H9 (cell line): Measurements from ENCODE around the gene SH2D6. TPM values are rescaled to one million over a fixed set of nuclear protein-coding genes. Genes with fewer than 3 reads are reported as not detected.

Experiments
- DNase-seq: peaks from one replicate; pipeline ENCODE4 v3.0.0-alpha.2; 2017
- H2AFZ ChIP-seq: one replicate; pipeline ENCODE4 v1.6.1; 2013; ENCODE audit warnings: mild to moderate bottlenecking, low read length, control low read depth, moderate library complexity
- H2AK5ac ChIP-seq: 2 replicates; pipeline ENCODE4 v1.6.1; 2013; ENCODE audit warnings: low read length, control low read depth, mixed read lengths; ENCODE audit not compliant: insufficient read length
- H2BK120ac ChIP-seq: one replicate; pipeline ENCODE4 v1.6.1; 2013; ENCODE audit warnings: low read depth, mild to moderate bottlenecking, low read length, control low read depth, inconsistent platforms; ENCODE audit not compliant: poor library complexity, severe bottlenecking
- H2BK12ac ChIP-seq: 2 replicates; pipeline ENCODE4 v1.6.1; 2013; ENCODE audit warnings: low read length, control low read depth, mixed read lengths, low read depth; ENCODE audit not compliant: insufficient read length
- H2BK15ac ChIP-seq: 2 replicates; pipeline ENCODE4 v1.6.1; 2013; ENCODE audit warnings: low read depth, low read length, control low read depth
- H2BK20ac ChIP-seq: one replicate; pipeline ENCODE4 v1.6.1; 2013; ENCODE audit warnings: low read depth, mild to moderate bottlenecking, low read length, control low read depth, inconsistent platforms; ENCODE audit not compliant: poor library complexity, severe bottlenecking
- H2BK5ac ChIP-seq: 2 replicates; pipeline ENCODE4 v1.6.1; 2013; ENCODE audit warnings: low read length, control low read depth, mixed read lengths; ENCODE audit not compliant: insufficient read length
- H3K14ac ChIP-seq: 2 replicates; pipeline ENCODE4 v1.6.1; 2013; ENCODE audit warnings: low read length, control low read depth; ENCODE audit not compliant: insufficient read depth
- H3K18ac ChIP-seq: 2 replicates; pipeline ENCODE4 v1.6.1; 2013; ENCODE audit warnings: low read depth, mild to moderate bottlenecking, mixed read lengths, low read length, control low read depth; ENCODE audit not compliant: insufficient read length
- H3K23ac ChIP-seq: 2 replicates; pipeline ENCODE4 v1.6.1; 2013; ENCODE audit warnings: low read length, control low read depth, mixed read lengths, low read depth; ENCODE audit not compliant: insufficient read length
- H3K23me2 ChIP-seq: 2 replicates; pipeline ENCODE4 v1.6.1; 2013; ENCODE audit warnings: low read depth, mild to moderate bottlenecking, mixed read lengths, low read length, control low read depth; ENCODE audit not compliant: insufficient read length, poor library complexity, severe bottlenecking
- H3K27ac ChIP-seq: 2 replicates; pipeline ENCODE4 v1.5.1; 2013; ENCODE audit warnings: low read length, control low read depth, mixed read lengths, low read depth; ENCODE audit not compliant: insufficient read length
- H3K27me3 ChIP-seq: 2 replicates; pipeline ENCODE4 v1.6.1; 2013; ENCODE audit warnings: low read length, control low read depth, inconsistent platforms; ENCODE audit not compliant: insufficient read depth
- H3K4ac ChIP-seq: 2 replicates; pipeline ENCODE4 v1.6.1; 2013; ENCODE audit warnings: low read depth, mild to moderate bottlenecking, control low read depth, inconsistent platforms, low read length, moderate library complexity
- H3K4me1 ChIP-seq: 2 replicates; pipeline ENCODE4 v1.6.1; 2013; ENCODE audit warnings: low read length, control low read depth, inconsistent platforms; ENCODE audit not compliant: insufficient read depth
- H3K4me2 ChIP-seq: 2 replicates; pipeline ENCODE4 v1.6.1; 2013; ENCODE audit warnings: low read length, control low read depth, mixed read lengths; ENCODE audit not compliant: insufficient read length, insufficient read depth
- H3K56ac ChIP-seq: 2 replicates; pipeline ENCODE4 v1.6.1; 2013; ENCODE audit warnings: low read depth, mild to moderate bottlenecking, mixed read lengths, low read length, control low read depth; ENCODE audit not compliant: insufficient read length
- H3K79me1 ChIP-seq: 2 replicates; pipeline ENCODE4 v1.6.1; 2013; ENCODE audit warnings: low read depth, mild to moderate bottlenecking, moderate library complexity, low read length, control low read depth, inconsistent platforms; ENCODE audit not compliant: insufficient read depth, poor library complexity, severe bottlenecking
- H3K79me2 ChIP-seq: 2 replicates; pipeline ENCODE4 v1.6.1; 2013; ENCODE audit warnings: low read length, control low read depth, inconsistent platforms; ENCODE audit not compliant: insufficient read depth
- H3K9ac ChIP-seq: 2 replicates; pipeline ENCODE4 v1.6.1; 2013; ENCODE audit warnings: low read length, control low read depth, mixed read lengths; ENCODE audit not compliant: insufficient read length; ENCODE audit errors: extremely low read depth
- H3K9me3 ChIP-seq: one replicate; pipeline ENCODE4 v1.6.1; 2013; ENCODE audit warnings: low read depth, low read length, inconsistent platforms; ENCODE audit not compliant: control insufficient read depth
- H3T11ph ChIP-seq: one replicate; pipeline ENCODE4 v1.6.1; 2013; ENCODE audit warnings: mild to moderate bottlenecking, low read length, control low read depth, inconsistent platforms
- H4K20me1 ChIP-seq: one replicate; pipeline ENCODE4 v1.6.1; 2013; ENCODE audit not compliant: control insufficient read depth, insufficient read length, insufficient read depth
- H4K5ac ChIP-seq: 2 replicates; pipeline ENCODE4 v1.6.1; 2013; ENCODE audit warnings: low read depth, mild to moderate bottlenecking, mixed read lengths, low read length, control low read depth; ENCODE audit not compliant: insufficient read length
- H4K8ac ChIP-seq: replicated peaks from 2 replicates; pipeline ENCODE4 v1.6.1; 2013; ENCODE audit warnings: low read length, control low read depth, mixed read lengths, low read depth; ENCODE audit not compliant: insufficient read length
- H4K91ac ChIP-seq: 2 replicates; pipeline ENCODE4 v1.6.1; 2013; ENCODE audit warnings: low read depth, mild to moderate bottlenecking, moderate library complexity, mixed read lengths, low read length, control low read depth; ENCODE audit not compliant: insufficient read length
- H3K27ac Mint-ChIP-seq, 3 experiments: 2 replicates in 2 of 3; 3 replicates in 1 of 3; pipeline ENCODE4 v1.8.0; 2020 to 2021; ENCODE audit warnings: mixed read lengths in 3 of 3, mild to moderate bottlenecking in 1 of 3, moderate library complexity in 1 of 3
- H3K27me3 Mint-ChIP-seq: 2 replicates; pipeline ENCODE4 v1.8.0; 2021; ENCODE audit warnings: low read depth, mild to moderate bottlenecking, moderate library complexity, mixed read lengths
- H3K36me3 Mint-ChIP-seq, 3 experiments: 2 replicates in 2 of 3; 3 replicates in 1 of 3; pipeline ENCODE4 v1.8.0; 2020 to 2021; ENCODE audit warnings: low read depth in 3 of 3, mixed read lengths in 3 of 3; ENCODE audit not compliant: insufficient read depth in 1 of 3
- H3K4me1 Mint-ChIP-seq, 2 experiments: 2 replicates each; pipeline ENCODE4 v1.8.0; 2020; ENCODE audit warnings: mixed read lengths in 2 of 2
- H3K4me3 Mint-ChIP-seq, 2 experiments: 2 replicates in 1 of 2; 3 replicates in 1 of 2; pipeline ENCODE4 v1.8.0; 2020 to 2021; ENCODE audit warnings: mild to moderate bottlenecking in 2 of 2, mixed read lengths in 2 of 2, moderate library complexity in 1 of 2
- H3K9me3 Mint-ChIP-seq, 2 experiments: 2 replicates in 1 of 2; 3 replicates in 1 of 2; pipeline ENCODE4 v1.8.0; 2020; ENCODE audit warnings: mild to moderate bottlenecking in 2 of 2, mixed read lengths in 2 of 2, moderate library complexity in 1 of 2
- CTCF ChIP-seq: fragments of 200-600 bp; sonication (generic); conservative IDR thresholded peaks from 3 replicates; pipeline ENCODE4 v1.8.0; 2021; ENCODE audit warnings: antibody characterized with exemption, mild to moderate bottlenecking
- WGBS: extraction: QIAGEN DNeasy Blood & Tissue Kit; methylation state at CpG from one replicate; pipeline ENCODE4 v1.1.7; 2013; ENCODE audit warnings: missing lambda C conversion rate, low lambda C conversion rate, mixed read lengths; ENCODE audit not compliant: insufficient read length; ENCODE audit errors: extremely low coverage; 5-methylcytosine and 5-hydroxymethylcytosine counted together
- total RNA-seq: library from RNA; stranded (reverse); gene quantifications from 2 replicates; pipeline ENCODE4 v1.2.1, GENCODE V29; 2021

Gene SH2D6
- total RNA-seq, 1 experiment from 2014 or later = 0.61 TPM

GRCh38 chr2:85439986-85440385, 21.5 kb downstream of the SH2D6 start:
- no peak overlapping the region for H3T11ph ChIP-seq
- no peak overlapping the region for H3K23ac ChIP-seq
- H4K91ac ChIP-seq = no peak overlapping the region
- Mint-ChIP-seq H3K9me3 (no peaks in the 10 kb centered on the region; a peak in 2 of 5 replicates), H3K4me1 (peaks cover 21 to 36% of the 10 kb centered on the region in 2 experiments), H3K27ac (no peak overlapping the region), H3K36me3 (no peaks in the 10 kb centered on the region), H3K4me3 (no peak overlapping the region), H3K27me3 (peaks cover 20% of the 10 kb centered on the region)
- no peaks in the 10 kb centered on the region for H3K79me2 ChIP-seq
- no peak overlapping the region for H3K27ac ChIP-seq
- H3K79me1 ChIP-seq = no peaks in the 10 kb centered on the region
- H3K14ac ChIP-seq = no peak overlapping the region
- no peak overlapping the region for H3K18ac ChIP-seq
- H3K56ac ChIP-seq = no peak overlapping the region
- peaks cover 3% of the 10 kb centered on the region; the same call in 1 of the 2 replicates for H3K4me1 ChIP-seq
- H2BK120ac ChIP-seq = no peak overlapping the region
- DNase-seq = no peak
- H3K9ac ChIP-seq = no peak overlapping the region
- H3K4ac ChIP-seq = no peak overlapping the region
- no peak overlapping the region for H2BK15ac ChIP-seq
- no peak for TF ChIP-seq CTCF
- H2AFZ ChIP-seq = no peak overlapping the region
- no peak overlapping the region for H4K5ac ChIP-seq
- no peaks in the 10 kb centered on the region for H3K27me3 ChIP-seq
- H2AK5ac ChIP-seq = no peak overlapping the region
- peaks cover 3% of the 10 kb centered on the region for H3K23me2 ChIP-seq
- no peaks in the 10 kb centered on the region for H4K20me1 ChIP-seq
- no CpG with 5 or more reads among the region's 7 CpGs for WGBS
- H4K8ac ChIP-seq = no peak overlapping the region
- no peaks in the 10 kb centered on the region for H3K9me3 ChIP-seq
- no peak overlapping the region for H2BK12ac ChIP-seq
- no peak overlapping the region for H2BK20ac ChIP-seq
- no peak overlapping the region for H3K4me2 ChIP-seq
- no peak overlapping the region for H2BK5ac ChIP-seq
